Rectal smooth muscle tissue (tissue), 1 donor: ENCODE data around the gene MAEA.
"Not testable (repeated sequence)": the region's sequence is repeated elsewhere in the genome, so short reads cannot be mapped to it uniquely, and the experiment has no call there.

Source experiments
- H3K27ac ChIP-seq: one replicate; pipeline ENCODE4 v1.7.0; 2013; ENCODE audit warnings: low read depth, low read length, inconsistent platforms
- H3K27me3 ChIP-seq: one replicate; pipeline ENCODE4 v1.7.0; 2013; ENCODE audit warnings: low read length; ENCODE audit not compliant: control insufficient read depth, insufficient read depth
- H3K36me3 ChIP-seq: one replicate; pipeline ENCODE4 v1.7.0; 2013; ENCODE audit warnings: low read length; ENCODE audit not compliant: control insufficient read depth, insufficient read depth
- H3K4me1 ChIP-seq: one replicate; pipeline ENCODE4 v1.7.0; 2013; ENCODE audit warnings: low read length; ENCODE audit not compliant: control insufficient read depth, insufficient read depth
- H3K4me3 ChIP-seq: one replicate; pipeline ENCODE4 v1.7.0; 2013; ENCODE audit warnings: low read length
- H3K9ac ChIP-seq: one replicate; pipeline ENCODE4 v1.7.0; 2013; ENCODE audit warnings: low read length

MAEA gene

DNA sequence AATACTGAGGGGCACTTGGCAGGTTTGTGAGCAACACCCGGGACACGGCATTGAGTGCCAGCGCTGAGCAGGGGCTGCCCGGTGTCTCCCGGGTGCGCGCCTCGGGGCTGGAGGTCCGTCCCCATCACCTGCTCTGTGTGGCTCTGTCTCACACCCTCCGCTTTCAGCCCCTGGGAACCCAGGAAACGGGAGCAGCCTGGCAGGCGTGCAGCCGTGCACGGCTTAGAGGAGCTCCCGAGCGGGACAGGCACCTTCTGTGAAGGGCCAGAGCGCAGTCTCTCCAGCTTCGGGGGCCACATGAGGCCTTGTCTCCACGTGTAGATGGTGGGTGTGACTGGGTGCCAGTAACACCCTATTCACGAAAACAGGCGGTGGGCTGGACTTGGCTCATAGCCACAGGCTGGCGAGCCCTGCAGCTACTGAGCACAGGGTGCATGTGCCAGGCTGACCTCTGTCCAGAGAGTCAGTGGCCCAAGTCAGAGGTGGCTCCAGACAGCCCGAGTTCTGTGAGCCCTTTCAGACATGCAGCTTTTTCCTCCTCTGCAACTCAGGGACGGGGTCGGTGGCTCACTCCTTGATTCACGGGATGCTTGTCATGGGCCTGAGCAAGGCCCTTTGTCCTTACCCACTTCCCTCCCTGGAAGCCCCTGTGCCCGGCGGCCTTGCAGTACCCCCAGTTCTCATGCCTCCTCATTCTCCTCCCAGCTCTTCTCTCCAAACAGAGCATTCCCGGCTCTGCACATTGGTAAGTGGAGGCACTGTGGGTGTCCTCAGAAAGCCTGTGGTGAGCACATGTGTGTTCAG, 80.8 kb downstream of the MAEA start:
- no peak overlapping the region for H3K9ac ChIP-seq
- H3K27ac ChIP-seq: no peak overlapping the region
- H3K4me3 ChIP-seq: no peak overlapping the region
- peaks cover 8% of the 10 kb centered on the region for H3K36me3 ChIP-seq
- no peaks in the 10 kb centered on the region for H3K27me3 ChIP-seq
- no peaks in the 10 kb centered on the region for H3K4me1 ChIP-seq

GRCh38 chr4:1371176-1372165, 81.8 kb downstream of the MAEA start:
- H3K36me3 ChIP-seq: peaks cover 9% of the 10 kb centered on the region
- H3K4me1 ChIP-seq: no peaks in the 10 kb centered on the region
- H3K9ac ChIP-seq: no peak overlapping the region
- H3K4me3 ChIP-seq: no peak overlapping the region
- H3K27ac ChIP-seq: no peak overlapping the region
- no peaks in the 10 kb centered on the region for H3K27me3 ChIP-seq

DNA sequence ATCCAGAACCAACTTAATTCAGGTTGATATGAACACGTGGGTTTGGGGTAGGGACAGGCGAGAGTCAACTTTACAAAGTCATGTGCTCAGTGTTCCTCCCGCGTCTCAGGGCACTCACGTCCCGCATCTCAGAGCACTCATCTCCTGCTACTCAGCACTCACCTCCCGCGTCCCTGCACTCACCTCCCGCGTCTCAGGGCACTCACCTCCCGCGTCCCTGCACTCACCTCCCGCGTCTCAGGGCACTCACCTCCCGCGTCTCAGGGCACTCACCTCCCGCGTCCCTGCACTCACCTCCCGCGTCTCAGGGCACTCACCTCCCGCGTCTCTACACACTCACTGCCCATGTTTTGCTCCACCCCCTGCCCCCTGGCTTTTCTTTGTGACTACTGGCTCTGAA, 82.9 kb downstream of the MAEA start:
- H3K4me1 ChIP-seq, H3K9ac ChIP-seq, H3K36me3 ChIP-seq, H3K4me3 ChIP-seq, H3K27ac ChIP-seq, H3K27me3 ChIP-seq: not testable (repeated sequence)

- no peak overlapping the region for H3K9ac ChIP-seq
- H3K36me3 ChIP-seq: peaks cover 9% of the 10 kb centered on the region
- H3K4me1 ChIP-seq: no peaks in the 10 kb centered on the region
- no peaks in the 10 kb centered on the region for H3K27me3 ChIP-seq
- H3K27ac ChIP-seq: no peak overlapping the region
- H3K4me3 ChIP-seq: no peak overlapping the region
These were observed 84.4 kb downstream of the MAEA start for GRCh38 chr4:1373892-1374705.

DNA sequence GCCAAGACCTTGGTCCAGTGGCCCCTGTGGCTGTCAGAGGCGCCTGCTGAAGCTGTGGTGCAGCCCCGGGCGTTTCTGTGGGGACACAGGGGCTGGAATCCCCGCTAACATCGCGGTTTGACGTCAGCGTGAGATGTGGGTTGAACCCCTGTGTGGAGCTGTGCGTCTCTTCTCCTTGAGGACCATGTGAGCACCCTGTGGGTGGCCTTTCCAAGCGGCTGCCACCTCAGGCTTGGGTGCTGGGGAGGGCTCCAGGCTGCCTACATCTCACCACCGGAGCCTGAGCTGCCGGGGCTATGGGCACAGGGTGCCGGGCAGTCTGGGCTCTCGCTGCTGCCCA, 85.0 kb downstream of the MAEA start:
- Histone ChIP-seq H3K36me3 (peaks cover 9% of the 10 kb centered on the region), H3K9ac (no peak overlapping the region), H3K27me3 (no peaks in the 10 kb centered on the region)

DNA sequence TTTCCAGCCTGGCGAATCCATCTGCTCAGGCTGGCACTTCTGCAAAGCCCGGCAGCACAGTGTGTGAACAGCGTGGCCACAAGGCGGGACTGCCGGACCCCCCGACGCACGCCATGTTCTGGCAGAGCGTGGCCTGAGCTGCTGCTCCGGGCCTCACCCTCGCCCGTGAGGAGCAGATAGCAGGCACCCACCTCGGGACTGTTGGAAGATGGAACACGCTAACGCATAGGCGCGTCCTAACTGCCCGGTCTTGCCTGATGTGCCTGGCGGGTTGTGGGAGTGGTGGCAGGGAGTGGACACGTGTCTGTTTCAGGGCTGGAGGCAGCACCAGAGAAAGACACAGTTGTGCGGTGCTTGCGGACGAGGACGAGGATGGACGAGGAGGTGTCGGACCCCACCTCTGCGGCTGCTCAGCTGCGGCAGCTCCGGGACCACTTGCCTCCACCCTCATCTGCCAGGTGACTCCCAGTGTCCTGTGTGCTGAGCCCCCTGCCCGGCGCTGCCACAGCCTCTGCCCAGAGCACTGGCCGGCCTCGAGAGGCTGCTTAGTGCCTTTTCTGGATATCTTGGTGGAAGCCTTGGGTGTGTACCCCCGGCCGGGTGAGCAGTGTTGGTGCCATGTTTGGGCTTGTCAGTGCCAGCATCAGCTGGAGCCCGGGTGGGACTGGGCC, 85.5 kb downstream of the MAEA start:
- Histone ChIP-seq H3K36me3 (peaks cover 9% of the 10 kb centered on the region), H3K9ac (no peak overlapping the region), H3K4me1 (no peaks in the 10 kb centered on the region), H3K4me3 (no peak overlapping the region), H3K27me3 (no peaks in the 10 kb centered on the region), H3K27ac (no peak overlapping the region)

More for the DNA sequence above, 85.0 kb downstream of the MAEA start:
- no peak overlapping the region for H3K4me3 ChIP-seq
- no peaks in the 10 kb centered on the region for H3K4me1 ChIP-seq
- no peak overlapping the region for H3K27ac ChIP-seq

- no peaks in the 10 kb centered on the region for H3K27me3 ChIP-seq
- no peaks in the 10 kb centered on the region for H3K4me1 ChIP-seq
- H3K4me3 ChIP-seq: no peak overlapping the region
- H3K27ac ChIP-seq: no peak overlapping the region
- H3K36me3 ChIP-seq: peaks cover 9% of the 10 kb centered on the region
- no peak overlapping the region for H3K9ac ChIP-seq
These were observed 86.2 kb downstream of the MAEA start for GRCh38 chr4:1375761-1376322.

- no peak overlapping the region for H3K9ac ChIP-seq
- no peaks in the 10 kb centered on the region for H3K27me3 ChIP-seq
- H3K4me1 ChIP-seq: no peaks in the 10 kb centered on the region
These were observed 86.7 kb downstream of the MAEA start for GRCh38 chr4:1376391-1376840.

GRCh38 chr4:1376841-1377605, 87.3 kb downstream of the MAEA start:
- Histone ChIP-seq H3K36me3 (peaks cover 5% of the 10 kb centered on the region), H3K27ac (no peak overlapping the region), H3K4me3 (no peak overlapping the region), H3K4me1 (no peaks in the 10 kb centered on the region), H3K27me3 (no peaks in the 10 kb centered on the region), H3K9ac (no peak overlapping the region)

More at GRCh38 chr4:1376391-1376840, 86.7 kb downstream of the MAEA start:
- Histone ChIP-seq H3K27ac (no peak overlapping the region), H3K4me3 (no peak overlapping the region), H3K36me3 (peaks cover 8% of the 10 kb centered on the region)

DNA sequence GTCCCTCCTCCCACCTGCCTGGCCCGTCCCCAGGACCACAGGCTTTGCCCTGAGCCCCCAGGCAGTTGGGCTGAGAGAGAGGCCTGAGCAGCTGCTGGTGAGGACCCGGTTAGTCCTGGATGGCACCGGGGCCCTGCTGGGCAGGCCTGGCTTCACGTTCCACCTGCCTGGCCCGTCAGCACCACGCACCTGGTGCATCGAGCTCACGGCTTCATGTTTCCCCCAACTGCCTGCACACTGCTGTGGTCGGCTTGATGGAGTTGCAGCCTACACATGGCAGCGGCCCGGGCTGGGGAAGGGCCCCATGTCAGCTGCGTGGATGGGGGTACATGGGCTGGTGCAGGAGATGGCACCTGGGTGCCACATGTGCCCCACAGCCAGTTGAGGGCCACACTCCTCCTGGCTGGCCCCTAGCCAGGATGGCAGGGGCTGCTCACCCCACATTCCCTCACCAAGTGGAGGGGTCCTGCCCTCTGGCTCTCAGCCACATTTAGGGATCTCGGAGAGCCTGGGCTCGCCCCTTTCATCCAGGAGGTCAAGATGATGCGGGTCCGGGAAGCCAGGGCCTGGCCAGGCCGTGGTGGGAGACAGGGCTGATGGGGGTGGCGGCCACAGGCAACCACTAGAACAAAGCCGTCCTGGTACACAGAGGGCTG, 88.0 kb downstream of the MAEA start:
- H3K4me3 ChIP-seq: no peak overlapping the region
- no peaks in the 10 kb centered on the region for H3K4me1 ChIP-seq
- H3K27me3 ChIP-seq: no peaks in the 10 kb centered on the region
- H3K27ac ChIP-seq: no peak overlapping the region
- no peak overlapping the region for H3K9ac ChIP-seq
- H3K36me3 ChIP-seq: peaks cover 3% of the 10 kb centered on the region
